H9 (cell line): ENCODE results near the gene JAG1. TPM values are rescaled to one million over a fixed set of nuclear protein-coding genes. Genes with fewer than 3 reads are reported as not detected.

Experiments
- DNase-seq: peaks from one replicate; pipeline ENCODE4 v3.0.0-alpha.2; 2017
- H2AFZ ChIP-seq: one replicate; pipeline ENCODE4 v1.6.1; 2013; ENCODE audit warnings: mild to moderate bottlenecking, low read length, control low read depth, moderate library complexity
- H2AK5ac ChIP-seq: 2 replicates; pipeline ENCODE4 v1.6.1; 2013; ENCODE audit warnings: low read length, control low read depth, mixed read lengths; ENCODE audit not compliant: insufficient read length
- H2BK120ac ChIP-seq: one replicate; pipeline ENCODE4 v1.6.1; 2013; ENCODE audit warnings: low read depth, mild to moderate bottlenecking, low read length, control low read depth, inconsistent platforms; ENCODE audit not compliant: poor library complexity, severe bottlenecking
- H2BK12ac ChIP-seq: 2 replicates; pipeline ENCODE4 v1.6.1; 2013; ENCODE audit warnings: low read length, control low read depth, mixed read lengths, low read depth; ENCODE audit not compliant: insufficient read length
- H2BK15ac ChIP-seq: 2 replicates; pipeline ENCODE4 v1.6.1; 2013; ENCODE audit warnings: low read depth, low read length, control low read depth
- H2BK20ac ChIP-seq: one replicate; pipeline ENCODE4 v1.6.1; 2013; ENCODE audit warnings: low read depth, mild to moderate bottlenecking, low read length, control low read depth, inconsistent platforms; ENCODE audit not compliant: poor library complexity, severe bottlenecking
- H2BK5ac ChIP-seq: 2 replicates; pipeline ENCODE4 v1.6.1; 2013; ENCODE audit warnings: low read length, control low read depth, mixed read lengths; ENCODE audit not compliant: insufficient read length
- H3K14ac ChIP-seq: 2 replicates; pipeline ENCODE4 v1.6.1; 2013; ENCODE audit warnings: low read length, control low read depth; ENCODE audit not compliant: insufficient read depth
- H3K18ac ChIP-seq: 2 replicates; pipeline ENCODE4 v1.6.1; 2013; ENCODE audit warnings: low read depth, mild to moderate bottlenecking, mixed read lengths, low read length, control low read depth; ENCODE audit not compliant: insufficient read length
- H3K23ac ChIP-seq: 2 replicates; pipeline ENCODE4 v1.6.1; 2013; ENCODE audit warnings: low read length, control low read depth, mixed read lengths, low read depth; ENCODE audit not compliant: insufficient read length
- H3K23me2 ChIP-seq: 2 replicates; pipeline ENCODE4 v1.6.1; 2013; ENCODE audit warnings: low read depth, mild to moderate bottlenecking, mixed read lengths, low read length, control low read depth; ENCODE audit not compliant: insufficient read length, poor library complexity, severe bottlenecking
- H3K27ac ChIP-seq: 2 replicates; pipeline ENCODE4 v1.5.1; 2013; ENCODE audit warnings: low read length, control low read depth, mixed read lengths, low read depth; ENCODE audit not compliant: insufficient read length
- H3K27me3 ChIP-seq: 2 replicates; pipeline ENCODE4 v1.6.1; 2013; ENCODE audit warnings: low read length, control low read depth, inconsistent platforms; ENCODE audit not compliant: insufficient read depth
- H3K4ac ChIP-seq: 2 replicates; pipeline ENCODE4 v1.6.1; 2013; ENCODE audit warnings: low read depth, mild to moderate bottlenecking, control low read depth, inconsistent platforms, low read length, moderate library complexity
- H3K4me1 ChIP-seq: 2 replicates; pipeline ENCODE4 v1.6.1; 2013; ENCODE audit warnings: low read length, control low read depth, inconsistent platforms; ENCODE audit not compliant: insufficient read depth
- H3K4me2 ChIP-seq: 2 replicates; pipeline ENCODE4 v1.6.1; 2013; ENCODE audit warnings: low read length, control low read depth, mixed read lengths; ENCODE audit not compliant: insufficient read length, insufficient read depth
- H3K56ac ChIP-seq: 2 replicates; pipeline ENCODE4 v1.6.1; 2013; ENCODE audit warnings: low read depth, mild to moderate bottlenecking, mixed read lengths, low read length, control low read depth; ENCODE audit not compliant: insufficient read length
- H3K79me1 ChIP-seq: 2 replicates; pipeline ENCODE4 v1.6.1; 2013; ENCODE audit warnings: low read depth, mild to moderate bottlenecking, moderate library complexity, low read length, control low read depth, inconsistent platforms; ENCODE audit not compliant: insufficient read depth, poor library complexity, severe bottlenecking
- H3K79me2 ChIP-seq: 2 replicates; pipeline ENCODE4 v1.6.1; 2013; ENCODE audit warnings: low read length, control low read depth, inconsistent platforms; ENCODE audit not compliant: insufficient read depth
- H3K9ac ChIP-seq: 2 replicates; pipeline ENCODE4 v1.6.1; 2013; ENCODE audit warnings: low read length, control low read depth, mixed read lengths; ENCODE audit not compliant: insufficient read length; ENCODE audit errors: extremely low read depth
- H3K9me3 ChIP-seq: one replicate; pipeline ENCODE4 v1.6.1; 2013; ENCODE audit warnings: low read depth, low read length, inconsistent platforms; ENCODE audit not compliant: control insufficient read depth
- H3T11ph ChIP-seq: one replicate; pipeline ENCODE4 v1.6.1; 2013; ENCODE audit warnings: mild to moderate bottlenecking, low read length, control low read depth, inconsistent platforms
- H4K20me1 ChIP-seq: one replicate; pipeline ENCODE4 v1.6.1; 2013; ENCODE audit not compliant: control insufficient read depth, insufficient read length, insufficient read depth
- H4K5ac ChIP-seq: 2 replicates; pipeline ENCODE4 v1.6.1; 2013; ENCODE audit warnings: low read depth, mild to moderate bottlenecking, mixed read lengths, low read length, control low read depth; ENCODE audit not compliant: insufficient read length
- H4K8ac ChIP-seq: replicated peaks from 2 replicates; pipeline ENCODE4 v1.6.1; 2013; ENCODE audit warnings: low read length, control low read depth, mixed read lengths, low read depth; ENCODE audit not compliant: insufficient read length
- H4K91ac ChIP-seq: 2 replicates; pipeline ENCODE4 v1.6.1; 2013; ENCODE audit warnings: low read depth, mild to moderate bottlenecking, moderate library complexity, mixed read lengths, low read length, control low read depth; ENCODE audit not compliant: insufficient read length
- H3K27ac Mint-ChIP-seq, 3 experiments: 2 replicates in 2 of 3; 3 replicates in 1 of 3; pipeline ENCODE4 v1.8.0; 2020 to 2021; ENCODE audit warnings: mixed read lengths in 3 of 3, mild to moderate bottlenecking in 1 of 3, moderate library complexity in 1 of 3
- H3K27me3 Mint-ChIP-seq: 2 replicates; pipeline ENCODE4 v1.8.0; 2021; ENCODE audit warnings: low read depth, mild to moderate bottlenecking, moderate library complexity, mixed read lengths
- H3K36me3 Mint-ChIP-seq, 3 experiments: 2 replicates in 2 of 3; 3 replicates in 1 of 3; pipeline ENCODE4 v1.8.0; 2020 to 2021; ENCODE audit warnings: low read depth in 3 of 3, mixed read lengths in 3 of 3; ENCODE audit not compliant: insufficient read depth in 1 of 3
- H3K4me1 Mint-ChIP-seq, 2 experiments: 2 replicates each; pipeline ENCODE4 v1.8.0; 2020; ENCODE audit warnings: mixed read lengths in 2 of 2
- H3K4me3 Mint-ChIP-seq, 2 experiments: 2 replicates in 1 of 2; 3 replicates in 1 of 2; pipeline ENCODE4 v1.8.0; 2020 to 2021; ENCODE audit warnings: mild to moderate bottlenecking in 2 of 2, mixed read lengths in 2 of 2, moderate library complexity in 1 of 2
- H3K9me3 Mint-ChIP-seq, 2 experiments: 2 replicates in 1 of 2; 3 replicates in 1 of 2; pipeline ENCODE4 v1.8.0; 2020; ENCODE audit warnings: mild to moderate bottlenecking in 2 of 2, mixed read lengths in 2 of 2, moderate library complexity in 1 of 2
- WGBS: extraction: QIAGEN DNeasy Blood & Tissue Kit; methylation state at CpG from one replicate; pipeline ENCODE4 v1.1.7; 2013; ENCODE audit warnings: missing lambda C conversion rate, low lambda C conversion rate, mixed read lengths; ENCODE audit not compliant: insufficient read length; ENCODE audit errors: extremely low coverage; 5-methylcytosine and 5-hydroxymethylcytosine counted together
- total RNA-seq: library from RNA; stranded (reverse); gene quantifications from 2 replicates; pipeline ENCODE4 v1.2.1, GENCODE V29; 2021
- TF ChIP-seq, protein P1 (sequence below): fragments of 200-600 bp; sonication (generic); conservative IDR thresholded peaks from 3 replicates; pipeline ENCODE4 v1.8.0; 2021; ENCODE audit warnings: antibody characterized with exemption, mild to moderate bottlenecking

The JAG1 gene
- total RNA-seq, 1 experiment from 2014 or later = 58.1 TPM

DNA sequence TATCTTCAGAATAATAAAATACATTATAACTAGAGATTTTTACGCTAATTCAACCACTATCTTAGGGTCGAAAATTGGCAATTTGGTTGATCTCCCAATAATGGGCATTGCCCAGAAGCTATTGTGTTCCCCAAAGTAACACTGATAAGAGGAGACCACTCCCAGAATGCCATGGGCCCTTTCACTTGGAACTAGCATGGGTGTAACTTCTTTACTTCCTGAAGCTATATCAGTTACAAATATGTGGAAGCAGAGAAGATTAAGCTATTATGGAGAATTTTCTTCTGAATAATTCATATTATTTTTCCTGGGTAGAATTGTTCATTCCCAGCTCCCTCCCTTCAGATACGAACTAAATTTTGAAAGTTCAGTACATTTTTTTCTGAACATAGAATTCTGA lies 48.2 kb upstream of the JAG1 start:
- H3K9me3 Mint-ChIP-seq = no peaks in the 10 kb centered on the region
- no peak overlapping the region for H3K27ac ChIP-seq
- H3K4me3 Mint-ChIP-seq = no peak overlapping the region
- peaks cover 20 to 23% of the 10 kb centered on the region in 2 experiments for H3K4me1 Mint-ChIP-seq
- H2BK5ac ChIP-seq = no peak overlapping the region
- no peaks in the 10 kb centered on the region for H3K79me1 ChIP-seq
- WGBS = no CpG with 5 or more reads among the region's 3 CpGs
- H3T11ph ChIP-seq = no peak overlapping the region
- no peaks in the 10 kb centered on the region for H3K27me3 ChIP-seq
- no peak for DNase-seq
- no peak overlapping the region for H4K5ac ChIP-seq
- no peak overlapping the region for H4K91ac ChIP-seq
- no peak overlapping the region for H2BK120ac ChIP-seq
- H3K9ac ChIP-seq = no peak overlapping the region
- H2BK12ac ChIP-seq = no peak overlapping the region
- no peaks in the 10 kb centered on the region for H3K9me3 ChIP-seq
- H2BK15ac ChIP-seq = no peak overlapping the region
- H3K56ac ChIP-seq = no peak overlapping the region
- no peak overlapping the region for H4K8ac ChIP-seq
- H3K79me2 ChIP-seq = no peaks in the 10 kb centered on the region
- H4K20me1 ChIP-seq = no peaks in the 10 kb centered on the region
- H3K36me3 Mint-ChIP-seq = no peaks in the 10 kb centered on the region
- peaks cover 4% of the 10 kb centered on the region; the same call in 1 of the 2 replicates for H3K4me1 ChIP-seq
- no peak overlapping the region for H3K14ac ChIP-seq
- no peak overlapping the region for H2BK20ac ChIP-seq
- TF ChIP-seq, protein P1, sequence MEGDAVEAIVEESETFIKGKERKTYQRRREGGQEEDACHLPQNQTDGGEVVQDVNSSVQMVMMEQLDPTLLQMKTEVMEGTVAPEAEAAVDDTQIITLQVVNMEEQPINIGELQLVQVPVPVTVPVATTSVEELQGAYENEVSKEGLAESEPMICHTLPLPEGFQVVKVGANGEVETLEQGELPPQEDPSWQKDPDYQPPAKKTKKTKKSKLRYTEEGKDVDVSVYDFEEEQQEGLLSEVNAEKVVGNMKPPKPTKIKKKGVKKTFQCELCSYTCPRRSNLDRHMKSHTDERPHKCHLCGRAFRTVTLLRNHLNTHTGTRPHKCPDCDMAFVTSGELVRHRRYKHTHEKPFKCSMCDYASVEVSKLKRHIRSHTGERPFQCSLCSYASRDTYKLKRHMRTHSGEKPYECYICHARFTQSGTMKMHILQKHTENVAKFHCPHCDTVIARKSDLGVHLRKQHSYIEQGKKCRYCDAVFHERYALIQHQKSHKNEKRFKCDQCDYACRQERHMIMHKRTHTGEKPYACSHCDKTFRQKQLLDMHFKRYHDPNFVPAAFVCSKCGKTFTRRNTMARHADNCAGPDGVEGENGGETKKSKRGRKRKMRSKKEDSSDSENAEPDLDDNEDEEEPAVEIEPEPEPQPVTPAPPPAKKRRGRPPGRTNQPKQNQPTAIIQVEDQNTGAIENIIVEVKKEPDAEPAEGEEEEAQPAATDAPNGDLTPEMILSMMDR = no peak
- no peak overlapping the region for H3K23ac ChIP-seq
- H3K27me3 Mint-ChIP-seq = peaks cover 3% of the 10 kb centered on the region; the same call in 1 of the 2 replicates
- H2AK5ac ChIP-seq = no peak overlapping the region
- H3K4me2 ChIP-seq = no peak overlapping the region
- no peak overlapping the region for H2AFZ ChIP-seq
- no peak overlapping the region for H3K18ac ChIP-seq
- no peak overlapping the region for H3K27ac Mint-ChIP-seq
- no peaks in the 10 kb centered on the region for H3K23me2 ChIP-seq
- no peak overlapping the region for H3K4ac ChIP-seq
